ENCODE data around the gene ZNF862. TPM values are rescaled to one million over a fixed set of nuclear protein-coding genes. Genes with fewer than 3 reads are reported as not detected.

Gene ZNF862
- 1.7 to 3.4 TPM (median 2.8 TPM) in 5 replicates for total RNA-seq (2022; extraction: Qiagen RNA extraction; ENCODE audit: low read depth)

DNA sequence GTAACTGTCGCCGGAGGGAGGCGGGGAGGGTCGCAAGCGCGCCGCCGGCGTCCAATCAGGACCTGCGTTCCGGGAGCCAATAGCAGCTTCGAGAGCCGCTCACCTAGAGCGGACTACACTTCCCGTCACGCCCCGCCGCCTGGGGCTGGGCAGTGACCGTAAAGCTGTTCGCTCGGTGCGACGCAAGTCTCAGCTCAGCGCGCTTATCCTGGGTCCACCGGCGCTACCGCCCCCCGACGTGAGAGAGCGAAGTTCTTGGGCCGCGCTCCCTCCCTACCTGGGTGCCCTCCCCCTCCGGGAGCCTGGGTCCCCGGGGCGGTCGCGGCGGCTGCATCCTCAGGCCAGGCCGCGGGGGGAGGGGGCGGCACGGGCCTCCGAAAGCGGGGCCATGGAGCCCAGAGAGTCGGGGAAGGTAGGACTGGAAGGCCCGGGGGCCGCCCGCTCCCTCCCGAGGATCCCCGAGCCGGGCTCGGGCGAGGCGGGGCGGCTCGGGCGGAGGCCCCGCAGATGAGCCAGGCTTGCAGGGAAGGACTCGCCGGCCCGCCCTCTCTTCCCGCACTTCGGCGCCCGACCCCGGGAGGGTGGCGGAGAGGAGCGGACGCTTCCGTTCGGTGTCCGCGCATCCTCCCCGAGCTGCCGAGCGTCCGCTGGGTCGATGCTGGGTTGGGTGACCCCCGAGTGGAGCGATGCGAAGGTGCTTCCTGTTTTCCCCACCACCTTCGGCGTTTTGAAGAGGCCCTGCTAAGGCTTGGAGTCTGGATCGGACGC, at the start of gene ZNF862:
ZNF862 (plus strand) TSS at position 152 of the 768 bp plus-strand sequence; CDS start at position 389, 237 bp downstream.

DNA sequence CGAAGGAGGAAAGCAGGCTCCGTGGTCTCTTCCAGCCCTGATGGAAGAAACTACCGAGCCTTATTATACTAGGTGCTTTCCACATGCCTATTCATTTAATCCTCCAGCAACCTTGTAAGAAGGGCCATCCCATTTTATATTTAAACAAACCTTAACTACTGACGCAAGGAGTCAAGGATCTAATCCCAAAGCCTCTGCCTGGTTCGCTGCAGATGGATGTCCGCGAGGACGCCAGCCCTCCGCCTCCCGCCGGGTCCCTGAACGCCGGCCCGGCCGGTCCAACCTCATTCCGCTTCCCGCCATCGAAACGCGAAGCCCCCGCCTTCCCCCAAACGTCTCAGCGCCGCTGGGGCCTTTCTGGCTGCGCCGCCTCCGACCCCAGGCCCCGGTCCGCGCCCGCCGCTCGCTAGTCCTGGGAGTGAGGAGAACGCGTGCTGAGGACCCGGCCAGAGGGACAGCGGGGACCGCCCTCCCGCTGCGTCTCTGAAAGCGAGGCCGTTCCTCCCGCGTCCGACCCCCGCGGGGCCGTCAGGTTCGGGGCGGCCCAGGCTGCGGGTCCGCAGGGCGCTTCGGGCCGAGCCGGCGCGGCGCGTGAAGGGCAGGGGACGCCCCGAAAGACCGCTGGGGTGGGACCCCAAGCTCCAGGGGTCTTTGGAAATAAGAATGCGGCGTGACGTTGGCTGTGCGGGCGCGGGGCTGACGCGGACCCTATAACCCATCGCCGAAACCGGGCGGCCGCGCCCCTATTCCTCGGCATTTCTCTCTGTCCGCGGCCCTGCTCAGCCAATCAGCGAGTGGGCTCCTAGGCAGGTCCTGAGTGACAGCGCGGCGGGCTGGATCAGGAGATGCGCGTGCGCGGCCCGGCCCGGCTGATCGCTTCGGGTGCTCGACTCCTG, 35.1 kb downstream of the ZNF862 start, which contains the start of gene ATP6V0E2:
ATP6V0E2 (plus strand) TSS at position 896 of the 896 bp plus-strand sequence. CDS start 97 bp downstream, outside the sequence.

Other genes starting within 250 kb of the ZNF862 start
- 1.1 to 1.9 TPM (median 1.3 TPM) in 5 replicates for gene ZNF467, start 64.8 kb upstream of the ZNF862 start, total RNA-seq (2022; extraction: Qiagen RNA extraction; ENCODE audit: low read depth)
- 45.3 to 64.3 TPM (median 59.8 TPM) in 5 replicates for gene ATP6V0E2, start 35.6 kb downstream of the ZNF862 start, total RNA-seq (2022; extraction: Qiagen RNA extraction; ENCODE audit: low read depth)

Measured in A549 treated with CpdA at 1 μM for 4 hours (cell line).